ENCODE measurements around the gene NR1D2. TPM values are rescaled to one million over a fixed set of nuclear protein-coding genes. Genes with fewer than 3 reads are reported as not detected.
"Not testable (repeated sequence)": the region's sequence is repeated elsewhere in the genome, so short reads cannot be mapped to it uniquely, and the experiment has no call there.

NR1D2 gene
- polyA plus RNA-seq, 2 of the 4 experiments (the other 2 are of a cell fraction) = 7.2 to 18.6 TPM

- Histone ChIP-seq H3K4me2 (no peak overlapping the region), H3K9me3 (no peaks in the 10 kb centered on the region), H3K4me1 (no peaks in the 10 kb centered on the region), H3K27ac (no peak overlapping the region), H3K4me3 (no peak overlapping the region)
- FAIRE-seq (no peak), ATAC-seq (no peak), DNase-seq (ENCODE audit: low read depth in 1 of 2, low spot score in 1 of 2) (no peak)
- TF ChIP-seq RARB (CRISPR knock-in tag; IDR thresholded peaks at IDR 0.05) (no peak), SREBF2 (IDR thresholded peaks at IDR 0.05) (no peak), CHD2 (IDR thresholded peaks at IDR 0.05; ENCODE audit: low read length, partially characterized antibody) (no peak), CBX8 (IDR thresholded peaks at IDR 0.05) (no peak), MAX (IDR thresholded peaks at IDR 0.05) (no peak), RFX5 (IDR thresholded peaks at IDR 0.05) (no peak), EHF (CRISPR knock-in tag; IDR thresholded peaks at IDR 0.05) (no peak)
- TF ChIP-seq, protein P1, sequence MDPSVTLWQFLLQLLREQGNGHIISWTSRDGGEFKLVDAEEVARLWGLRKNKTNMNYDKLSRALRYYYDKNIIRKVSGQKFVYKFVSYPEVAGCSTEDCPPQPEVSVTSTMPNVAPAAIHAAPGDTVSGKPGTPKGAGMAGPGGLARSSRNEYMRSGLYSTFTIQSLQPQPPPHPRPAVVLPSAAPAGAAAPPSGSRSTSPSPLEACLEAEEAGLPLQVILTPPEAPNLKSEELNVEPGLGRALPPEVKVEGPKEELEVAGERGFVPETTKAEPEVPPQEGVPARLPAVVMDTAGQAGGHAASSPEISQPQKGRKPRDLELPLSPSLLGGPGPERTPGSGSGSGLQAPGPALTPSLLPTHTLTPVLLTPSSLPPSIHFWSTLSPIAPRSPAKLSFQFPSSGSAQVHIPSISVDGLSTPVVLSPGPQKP (IDR thresholded peaks at IDR 0.05; ENCODE audit: low read depth, low read length) = no peak
- TF ChIP-seq, protein P2, sequence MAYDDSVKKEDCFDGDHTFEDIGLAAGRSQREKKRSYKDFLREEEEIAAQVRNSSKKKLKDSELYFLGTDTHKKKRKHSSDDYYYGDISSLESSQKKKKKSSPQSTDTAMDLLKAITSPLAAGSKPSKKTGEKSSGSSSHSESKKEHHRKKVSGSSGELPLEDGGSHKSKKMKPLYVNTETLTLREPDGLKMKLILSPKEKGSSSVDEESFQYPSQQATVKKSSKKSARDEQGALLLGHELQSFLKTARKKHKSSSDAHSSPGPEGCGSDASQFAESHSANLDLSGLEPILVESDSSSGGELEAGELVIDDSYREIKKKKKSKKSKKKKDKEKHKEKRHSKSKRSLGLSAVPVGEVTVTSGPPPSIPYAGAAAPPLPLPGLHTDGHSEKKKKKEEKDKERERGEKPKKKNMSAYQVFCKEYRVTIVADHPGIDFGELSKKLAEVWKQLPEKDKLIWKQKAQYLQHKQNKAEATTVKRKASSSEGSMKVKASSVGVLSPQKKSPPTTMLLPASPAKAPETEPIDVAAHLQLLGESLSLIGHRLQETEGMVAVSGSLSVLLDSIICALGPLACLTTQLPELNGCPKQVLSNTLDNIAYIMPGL (CRISPR knock-in tag; IDR thresholded peaks at IDR 0.05; ENCODE audit: borderline replicate concordance) = no peak
- ChIA-PET POLR2A (interaction anchor here (0.6 kb wide), 1 partner anchor 55 kb away, joined by 3 read pairs; no protein-coding TSS in a partner anchor), CTCF (interaction anchor here (1.1 kb wide), 1 partner anchor 678 kb away, joined by 5 read pairs; no protein-coding TSS in a partner anchor)
- 89% methylated on average over 8 of the region's 8 CpGs for WGBS (ENCODE audit: missing lambda C conversion rate)
These were observed 60.6 kb downstream of the NR1D2 start for GRCh38 chr3:24005669-24006068.

- H3K4me2 ChIP-seq; ATAC-seq; POLR2A ChIA-PET; DNase-seq (ENCODE audit: low read depth in 1 of 2, low spot score in 1 of 2); H3K27ac ChIP-seq; H3K9me3 ChIP-seq; FAIRE-seq; H3K4me3 ChIP-seq: not testable (repeated sequence)
- CTCF ChIA-PET = interaction anchor here (1.2 kb wide), 1 partner anchor 11 kb away, joined by 5 read pairs; no protein-coding TSS in a partner anchor
- WGBS (ENCODE audit: missing lambda C conversion rate) = 76% methylated on average over 8 of the region's 8 CpGs
- H3K4me1 ChIP-seq = peaks cover 11% of the 10 kb centered on the region; the same call in 2 of the 3 replicates
These were observed 65.7 kb downstream of the NR1D2 start for GRCh38 chr3:24010834-24011233.

- peaks cover 11% of the 10 kb centered on the region; the same call in 2 of the 3 replicates for H3K4me1 ChIP-seq
- no peak for ATAC-seq
- DNase-seq (ENCODE audit: low read depth in 1 of 2, low spot score in 1 of 2) = no peak
- no peak for TF ChIP-seq JUN (IDR thresholded peaks at IDR 0.05)
- TF ChIP-seq SREBF2 (IDR thresholded peaks at IDR 0.05) = no peak
- no peak for TF ChIP-seq GATA3 (IDR thresholded peaks at IDR 0.05; ENCODE audit: borderline replicate concordance)
- no peak for TF ChIP-seq MAZ (IDR thresholded peaks at IDR 0.05; ENCODE audit: borderline replicate concordance, low read depth, low read length)
- TF ChIP-seq HDAC2 (IDR thresholded peaks at IDR 0.05) = no peak
- TF ChIP-seq MYC (IDR thresholded peaks at IDR 0.05; ENCODE audit: borderline replicate concordance, low read length) = no peak
- no peak for TF ChIP-seq JUNB (IDR thresholded peaks at IDR 0.05)
- no peak for TF ChIP-seq PHF8 (IDR thresholded peaks at IDR 0.05; ENCODE audit: borderline replicate concordance, low read depth)
- no peak for TF ChIP-seq BCL3 (IDR thresholded peaks at IDR 0.05)
- TF ChIP-seq POLR2AphosphoS2 (conservative IDR thresholded peaks at IDR 0.05; ENCODE audit: low read length) = no peak
- TF ChIP-seq NFE2L2 (conservative IDR thresholded peaks at IDR 0.05; ENCODE audit: low read length) = no peak
- no peak for TF ChIP-seq EHMT2 (IDR thresholded peaks at IDR 0.05; ENCODE audit: low read depth)
- no peak for TF ChIP-seq CBX2 (IDR thresholded peaks at IDR 0.05; ENCODE audit: borderline replicate concordance, low read depth)
- TF ChIP-seq MAX (IDR thresholded peaks at IDR 0.05) = no peak
- no peak for TF ChIP-seq HOXB13 (CRISPR knock-in tag; IDR thresholded peaks at IDR 0.05; ENCODE audit: low read depth)
- no peak for TF ChIP-seq RARB (CRISPR knock-in tag; IDR thresholded peaks at IDR 0.05)
- no peak for TF ChIP-seq ESRRA (IDR thresholded peaks at IDR 0.05; ENCODE audit: borderline replicate concordance, low read length)
- WGBS (ENCODE audit: missing lambda C conversion rate) = 48% methylated on average over 2 of the region's 2 CpGs
- no peak overlapping the region for H3K4me3 ChIP-seq
- no peaks in the 10 kb centered on the region for H3K9me3 ChIP-seq
- FAIRE-seq = no peak
- H3K4me2 ChIP-seq = no peak overlapping the region
- H3K27ac ChIP-seq = no peak overlapping the region
- ChIA-PET CTCF (interaction anchor here (0.6 to 1.0 kb wide), 2 partner anchors 8 to 104 kb away, joined by 3 read pairs; no protein-coding TSS in a partner anchor), POLR2A (no interaction called here)
These were observed 67.6 kb downstream of the NR1D2 start for GRCh38 chr3:24012589-24013269.

Measured in A549 (cell line).